LoVo (cell line): ENCODE data around the gene ACTR3C.
"Not testable (repeated sequence)": the region's sequence is repeated elsewhere in the genome, so short reads cannot be mapped to it uniquely, and the experiment has no call there.

Experiments used
- DNase-seq: peaks from one replicate; pipeline ENCODE4 v3.0.0-alpha.2; 2016; ENCODE audit warnings: low spot score

The ACTR3C gene

GRCh38 chr7:150283111-150283510 lies 40.2 kb downstream of the ACTR3C start:
- not testable (repeated sequence) for DNase-seq

GRCh38 chr7:150281681-150282403 lies 41.5 kb downstream of the ACTR3C start:
- DNase-seq = not testable (repeated sequence)

- not testable (repeated sequence) for DNase-seq
Observed at GRCh38 chr7:150278383-150278782, 45.0 kb downstream of the ACTR3C start.

GRCh38 chr7:150276132-150276695 lies 47.1 kb downstream of the ACTR3C start:
- DNase-seq = peak; percentile 27

- DNase-seq = not testable (repeated sequence)
Observed at GRCh38 chr7:150271898-150272297, 51.4 kb downstream of the ACTR3C start.

GRCh38 chr7:150270101-150270824 lies 53.1 kb downstream of the ACTR3C start:
- not testable (repeated sequence) for DNase-seq

GRCh38 chr7:150268798-150269197 lies 54.5 kb downstream of the ACTR3C start:
- not testable (repeated sequence) for DNase-seq

GRCh38 chr7:150268287-150268686 lies 55.1 kb downstream of the ACTR3C start:
- DNase-seq = not testable (repeated sequence)

- not testable (repeated sequence) for DNase-seq
Observed at GRCh38 chr7:150266953-150267665, 56.2 kb downstream of the ACTR3C start.

GRCh38 chr7:150262656-150263055 lies 60.7 kb downstream of the ACTR3C start:
- DNase-seq = not testable (repeated sequence)

- not testable (repeated sequence) for DNase-seq
Observed at GRCh38 chr7:150247745-150248144, 75.6 kb downstream of the ACTR3C start.

- not testable (repeated sequence) for DNase-seq
Observed at GRCh38 chr7:150245208-150245607, 78.1 kb downstream of the ACTR3C start.

- DNase-seq = not testable (repeated sequence)
Observed at GRCh38 chr7:150242935-150243334, 80.4 kb downstream of the ACTR3C start.

- not testable (repeated sequence) for DNase-seq
Observed at GRCh38 chr7:150225444-150225843, 97.9 kb downstream of the ACTR3C start.

GRCh38 chr7:150222083-150222972 lies 101.0 kb downstream of the ACTR3C start:
- DNase-seq = not testable (repeated sequence)

- DNase-seq = not testable (repeated sequence)
Observed at GRCh38 chr7:150220673-150221181, 102.6 kb downstream of the ACTR3C start.

- not testable (repeated sequence) for DNase-seq
Observed at GRCh38 chr7:150219941-150220658, 103.2 kb downstream of the ACTR3C start.

- DNase-seq = not testable (repeated sequence)
Observed at GRCh38 chr7:150206848-150207247, 116.5 kb downstream of the ACTR3C start.

GRCh38 chr7:150205866-150206265 lies 117.5 kb downstream of the ACTR3C start:
- not testable (repeated sequence) for DNase-seq

- not testable (repeated sequence) for DNase-seq
Observed at GRCh38 chr7:150204577-150204976, 118.8 kb downstream of the ACTR3C start.
